Esophagus muscularis mucosa (tissue), 4 donors: Measurements from ENCODE around the gene UBAC2.

ENCODE experiments used
- CTCF ChIP-seq, 3 experiments: fragments of 200-600 bp in 2 of 3; fragments of 450-650 bp in 1 of 3; sonication (generic) in 2 of 3; IDR thresholded peaks; one replicate each; pipeline ENCODE4 v1.5.1; 2017 to 2019; ENCODE audit warnings: antibody characterized with exemption in 3 of 3, mild to moderate bottlenecking in 2 of 3, moderate library complexity in 1 of 3
- EP300 ChIP-seq: sonication (generic); formaldehyde crosslinking; IDR thresholded peaks from one replicate; pipeline ENCODE4 v1.6.1; 2017; ENCODE audit warnings: antibody characterized with exemption
- POLR2A ChIP-seq: fragments of 450-650 bp; IDR thresholded peaks from one replicate; pipeline ENCODE4 v1.6.1; 2017; ENCODE audit warnings: antibody characterized with exemption, moderate library complexity, mild to moderate bottlenecking, low read depth

DNA sequence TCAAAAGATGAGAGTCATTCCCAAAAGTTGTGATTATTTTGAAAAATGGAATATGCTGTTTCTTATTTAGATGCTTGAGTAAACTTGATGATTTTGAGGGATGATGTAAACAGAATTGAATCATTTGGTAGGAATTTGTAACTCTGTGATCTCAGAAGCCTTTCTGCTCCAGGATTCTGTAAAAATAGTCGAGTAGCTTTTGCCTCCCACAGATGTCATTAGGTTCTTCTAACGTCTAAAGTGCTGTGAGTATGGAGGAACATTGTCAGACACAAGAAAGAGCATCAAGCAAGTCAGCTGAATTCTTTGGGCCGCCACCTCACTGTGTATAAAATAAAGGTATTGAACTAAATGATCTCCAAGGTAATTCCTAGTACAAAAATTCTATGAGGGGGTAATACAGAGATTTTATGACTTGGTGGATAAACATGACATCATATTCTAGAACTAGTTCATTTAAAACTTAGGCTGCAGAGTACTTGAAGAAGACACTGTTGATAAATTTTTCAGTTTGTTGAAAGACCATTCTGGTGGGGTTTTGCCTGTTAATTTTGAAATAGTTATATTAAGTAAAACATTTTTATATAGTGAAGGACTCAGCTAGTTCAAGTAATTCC is 107.9 kb downstream of the UBAC2 start:
- TF ChIP-seq POLR2A (no peak), CTCF (IDR thresholded peaks at IDR 0.05) (no peak), EP300 (no peak)
